NCI-H82 treated with DMSO at 0.1 percent for 48 hours (cell line): Measurements from ENCODE around the gene RASA2.
"Not testable (repeated sequence)": the region's sequence is repeated elsewhere in the genome, so short reads cannot be mapped to it uniquely, and the experiment has no call there.

Experiments used
- DNase-seq: peaks from one replicate; lab custom pipeline; 2025; ENCODE audit not compliant: unreplicated experiment; lab: John Stamatoyannopoulos, UW

RASA2 gene

DNA sequence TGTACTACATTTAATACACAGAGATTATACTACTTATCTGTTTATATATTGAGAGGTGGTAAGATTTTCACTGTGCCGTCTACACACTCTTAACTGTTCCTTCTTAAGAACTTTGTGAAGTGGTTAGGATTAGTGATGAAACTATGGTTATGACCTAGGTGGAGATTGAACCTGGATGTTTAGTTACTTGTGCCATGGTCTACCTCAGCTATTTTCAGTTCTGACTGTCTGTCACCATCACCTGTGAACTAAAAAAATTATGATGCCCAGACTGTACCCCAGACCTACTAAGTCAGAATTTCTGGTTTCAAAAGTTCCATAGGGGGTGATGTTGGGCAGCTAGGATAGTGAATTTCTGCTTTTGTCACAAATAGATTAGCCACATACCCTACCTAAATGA is 6.4 kb downstream of the RASA2 start:
- no peak for DNase-seq

DNA sequence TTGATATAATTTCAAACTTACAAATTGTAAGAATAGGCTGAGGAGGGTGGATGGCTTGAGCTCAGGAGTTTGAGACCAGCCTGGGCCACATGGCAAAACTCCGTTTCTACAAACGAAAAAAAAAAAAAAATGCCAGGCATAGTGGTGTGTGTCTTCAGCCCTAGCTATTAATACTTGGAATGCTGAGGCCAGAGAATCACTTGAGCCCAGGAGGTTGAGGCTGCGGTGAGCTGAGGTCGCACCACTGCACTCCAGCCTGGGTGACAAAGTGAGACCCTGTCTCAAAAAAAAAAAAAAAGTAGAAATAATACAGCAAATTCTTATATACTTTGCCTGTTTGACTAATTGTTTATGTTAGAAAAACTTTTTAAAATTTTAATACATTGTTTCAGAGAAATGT is 10.8 kb downstream of the RASA2 start:
- DNase-seq = not testable (repeated sequence)

DNA sequence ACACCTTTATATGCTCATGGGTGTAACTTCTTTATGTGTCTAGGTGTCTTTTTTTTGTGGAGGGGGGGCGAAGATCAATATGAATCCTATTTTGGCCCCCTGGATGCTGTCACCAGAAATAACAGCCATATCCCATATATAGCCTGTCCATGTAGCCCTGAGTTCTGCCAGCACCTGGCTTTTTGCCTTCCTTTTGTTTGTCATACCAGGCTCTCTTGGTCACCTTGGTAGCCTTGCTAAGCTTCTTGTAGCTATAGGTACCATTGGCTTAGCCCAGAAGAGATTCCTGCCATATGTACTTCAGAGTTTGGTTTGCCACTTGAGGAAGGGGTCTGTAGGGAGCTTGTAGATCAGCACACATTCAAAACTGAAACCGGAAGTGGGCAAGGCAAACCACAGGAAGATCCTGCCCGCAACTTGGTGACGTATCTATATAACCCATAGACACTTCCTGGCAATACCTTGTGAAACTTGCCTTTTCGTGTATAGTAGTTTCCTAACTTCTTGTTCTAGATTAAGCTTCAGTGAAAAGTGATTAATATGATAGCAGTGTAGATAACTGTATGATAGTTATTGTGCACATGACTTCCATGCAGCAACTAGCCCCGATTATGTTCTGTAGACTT is 11.9 kb downstream of the RASA2 start:
- no peak for DNase-seq

DNA sequence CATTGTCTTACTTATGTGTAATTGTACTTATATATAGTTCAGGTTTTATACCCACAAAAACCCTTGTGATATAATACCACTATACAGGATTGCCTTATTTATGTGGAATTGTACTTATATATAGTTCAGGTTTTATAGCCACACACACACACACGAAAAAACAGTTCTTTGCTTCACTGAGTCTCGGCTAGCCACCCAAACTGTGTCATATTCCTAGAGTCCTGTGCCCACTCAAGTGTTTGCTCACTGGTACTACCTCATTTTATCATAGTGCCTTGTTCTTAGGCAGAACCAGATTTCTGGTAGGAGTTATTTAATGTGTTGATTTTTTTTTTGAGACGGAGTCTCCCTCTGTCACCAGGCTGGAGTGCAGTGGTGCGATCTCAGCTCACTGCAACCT is 12.5 kb downstream of the RASA2 start:
- DNase-seq = no peak

DNA sequence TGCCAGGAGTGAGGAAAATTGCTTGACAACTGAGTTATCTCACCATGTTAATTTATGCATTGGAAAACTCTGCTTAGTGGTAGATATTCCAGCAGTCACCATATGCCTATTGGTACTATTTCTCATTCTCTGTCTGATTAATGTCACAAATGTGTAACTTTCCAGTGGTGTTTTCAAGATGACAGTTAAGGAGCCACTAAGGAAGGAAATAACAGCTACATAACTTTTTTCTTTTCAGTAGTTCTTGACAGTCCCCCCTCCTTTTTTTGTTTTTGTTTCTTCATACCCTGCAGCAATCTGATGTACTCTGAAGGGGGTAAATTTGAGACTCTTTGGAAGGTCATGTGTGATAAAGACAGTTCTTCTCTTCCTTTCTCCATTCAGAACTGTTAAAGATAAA is 13.1 kb downstream of the RASA2 start:
- DNase-seq = no peak

DNA sequence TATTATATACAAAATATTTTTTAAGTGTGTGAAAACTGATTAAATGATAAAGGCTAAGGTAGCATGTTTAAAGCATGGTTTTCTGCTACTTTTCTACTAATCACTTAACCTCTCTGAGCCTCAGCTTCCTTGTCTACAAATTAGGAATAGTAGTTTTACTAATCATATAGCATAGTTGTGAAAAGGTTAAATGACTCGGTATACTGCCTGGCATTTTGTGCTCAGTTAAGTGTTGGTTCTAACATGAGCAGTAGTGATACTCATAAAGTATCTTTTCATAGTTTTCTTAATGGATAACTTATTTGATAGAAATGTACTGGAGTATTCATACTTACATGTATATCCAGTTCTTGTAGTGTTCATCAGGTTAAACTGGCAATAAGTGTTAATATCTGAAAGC is 13.6 kb downstream of the RASA2 start:
- DNase-seq = no peak

DNA sequence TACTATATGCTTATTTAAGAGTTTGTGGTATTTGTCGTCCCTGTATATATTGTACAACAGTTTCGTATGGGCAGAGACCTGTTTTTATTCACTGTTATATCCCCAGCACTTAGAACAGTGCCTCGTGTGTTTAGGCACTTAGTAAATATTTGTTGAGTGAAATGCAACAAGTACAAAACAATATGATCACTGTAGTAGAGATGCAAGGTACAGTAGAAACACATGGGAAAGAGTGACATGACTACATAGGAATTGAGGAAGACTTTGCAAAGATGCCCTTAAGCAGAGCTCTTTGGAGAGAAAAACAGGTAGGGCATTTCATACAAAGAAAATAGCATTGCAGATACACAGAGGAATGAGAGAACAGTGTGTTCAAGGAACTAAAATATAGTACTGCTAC is 18.3 kb downstream of the RASA2 start:
- DNase-seq = no peak

DNA sequence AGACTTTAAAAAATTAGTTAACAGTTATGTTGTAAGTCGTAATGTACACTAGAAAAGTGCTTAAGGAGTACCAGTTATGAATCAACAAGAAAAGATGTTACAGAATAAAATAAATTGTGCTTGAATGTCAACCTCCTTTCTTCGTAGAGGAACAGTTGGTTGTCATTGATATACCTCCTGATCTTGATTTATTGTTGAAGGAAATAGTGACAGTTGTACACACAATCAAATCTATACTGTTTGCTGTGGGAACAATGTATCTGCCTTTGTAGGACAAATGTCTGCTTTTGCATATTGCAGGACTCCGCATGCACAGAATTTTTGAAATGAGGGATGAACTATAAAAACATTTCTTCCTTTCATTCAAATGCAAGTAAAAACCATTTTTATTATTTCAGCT is 19.2 kb downstream of the RASA2 start:
- no peak for DNase-seq

DNA sequence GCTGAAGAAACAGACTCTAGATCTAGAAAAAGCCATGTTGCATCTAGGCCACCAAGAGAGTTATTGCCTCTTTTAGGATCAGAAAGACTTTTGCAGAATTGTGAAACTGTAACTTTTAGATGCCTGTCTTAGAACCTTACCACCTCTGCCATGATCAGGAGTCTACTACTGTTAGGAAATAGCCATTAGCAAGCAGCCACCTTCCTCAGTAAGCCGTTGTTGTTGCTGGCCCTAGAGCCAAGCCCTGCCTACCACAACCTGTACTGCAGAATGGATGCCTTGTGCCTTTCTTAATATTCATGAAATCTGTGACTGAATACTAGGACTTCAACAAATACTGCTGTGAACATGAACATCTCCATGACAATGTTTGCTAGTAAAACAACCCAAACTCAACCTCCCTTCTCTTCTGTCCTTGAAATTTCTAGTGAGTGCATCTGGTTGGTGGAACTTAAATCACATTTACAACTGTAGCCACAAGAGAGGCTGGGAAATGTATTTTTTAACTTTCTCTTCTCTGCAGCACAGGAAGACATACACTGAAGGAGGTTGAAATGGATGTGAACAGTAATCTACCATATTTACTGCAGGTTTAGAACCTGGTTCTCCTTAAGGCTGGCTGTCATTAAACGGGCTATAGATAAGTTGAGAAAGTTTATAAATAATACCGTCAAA is 20.7 kb downstream of the RASA2 start:
- no peak for DNase-seq

DNA sequence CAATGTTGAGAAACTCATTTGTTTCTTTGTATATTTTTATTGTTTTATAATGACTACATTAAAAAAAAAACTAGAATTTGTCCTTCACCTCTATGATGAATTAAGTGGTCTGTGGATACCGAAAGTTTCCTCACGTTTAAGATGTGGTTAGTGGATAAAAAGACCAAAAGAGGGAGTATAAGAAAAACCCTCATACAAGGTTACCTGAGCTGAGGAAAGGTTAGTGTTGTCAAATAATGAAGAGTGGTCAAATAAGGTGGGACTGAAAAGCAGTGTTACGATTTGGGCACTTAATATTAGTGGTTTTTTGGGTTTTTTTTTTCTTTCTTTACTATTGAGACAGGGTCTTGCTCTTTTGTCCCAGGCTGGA is 21.2 kb downstream of the RASA2 start:
- DNase-seq = no peak

DNA sequence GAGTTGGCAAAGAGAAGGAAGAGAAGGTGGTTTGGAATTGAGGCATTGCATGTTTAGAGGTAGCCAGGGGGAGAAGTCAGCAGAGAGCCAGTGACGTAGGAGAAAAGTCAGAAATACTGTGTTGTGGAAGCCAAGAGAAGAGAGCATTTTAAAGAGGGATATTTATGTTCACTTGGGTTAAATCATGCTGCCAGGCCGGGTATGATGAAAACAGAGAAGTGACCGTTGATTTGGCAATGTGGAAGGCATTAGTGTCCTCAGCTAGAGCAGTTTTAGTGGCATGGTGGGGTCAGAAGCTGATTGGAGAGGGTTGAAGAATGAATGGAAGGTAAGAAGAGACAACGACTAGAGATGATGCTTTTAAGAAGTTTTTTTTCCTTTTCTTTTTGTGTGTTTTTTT is 24.5 kb downstream of the RASA2 start:
- no peak for DNase-seq

DNA sequence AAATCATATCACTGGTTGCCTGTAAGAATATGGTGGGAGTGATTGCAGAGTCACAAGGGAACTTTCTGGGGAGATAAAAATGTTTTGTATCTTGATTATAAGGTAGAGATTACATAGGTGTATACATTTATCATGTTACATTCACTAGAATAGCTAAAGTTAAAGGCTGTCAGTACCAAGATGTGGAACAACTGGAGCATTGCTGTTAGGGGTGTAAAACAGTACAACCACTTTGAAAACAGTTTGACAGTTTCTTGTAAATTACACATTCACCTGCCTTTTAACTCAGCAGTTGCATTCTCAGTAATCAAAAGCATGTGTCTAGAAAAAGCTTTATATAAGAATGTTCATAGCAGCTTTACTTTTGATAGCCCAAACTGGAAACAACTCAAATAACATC is 27.6 kb downstream of the RASA2 start:
- DNase-seq = no peak

DNA sequence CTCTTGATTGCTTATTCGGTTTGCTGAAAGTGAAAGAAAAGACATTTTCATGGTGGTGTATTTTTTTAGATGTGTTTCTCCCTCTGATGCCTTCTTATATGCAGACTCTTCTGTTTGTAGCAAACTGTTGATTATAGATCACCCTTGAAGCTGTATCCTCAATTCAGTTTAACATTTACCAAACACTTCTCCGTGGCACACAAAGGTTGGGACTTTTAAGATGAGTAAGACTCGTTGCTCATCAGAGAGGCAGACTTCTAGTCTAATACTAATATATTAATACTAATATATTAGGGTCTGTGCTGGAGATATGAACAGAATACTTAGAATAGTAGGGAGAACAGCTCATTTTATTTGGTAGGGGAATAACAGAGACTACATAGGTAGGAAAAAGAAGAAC is 32.8 kb downstream of the RASA2 start:
- no peak for DNase-seq

DNA sequence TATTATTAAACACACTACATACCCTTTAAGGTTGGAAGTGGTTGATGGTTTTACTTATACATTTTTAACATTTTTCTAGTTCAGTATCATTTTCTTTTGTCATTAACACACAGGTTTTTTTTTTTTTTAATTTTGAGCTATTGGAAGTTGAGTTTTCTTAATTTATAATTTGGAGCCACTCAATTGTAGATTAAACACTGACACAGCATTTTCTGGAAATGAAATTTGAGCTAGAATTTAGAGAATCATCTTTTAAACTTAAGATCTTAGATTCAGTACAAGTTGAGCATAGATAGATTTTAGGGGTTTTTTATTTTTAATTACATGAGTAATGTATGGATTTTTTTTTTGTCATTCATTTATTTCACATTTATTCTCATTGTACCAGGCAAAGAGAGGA is 35.0 kb downstream of the RASA2 start:
- DNase-seq = no peak

DNA sequence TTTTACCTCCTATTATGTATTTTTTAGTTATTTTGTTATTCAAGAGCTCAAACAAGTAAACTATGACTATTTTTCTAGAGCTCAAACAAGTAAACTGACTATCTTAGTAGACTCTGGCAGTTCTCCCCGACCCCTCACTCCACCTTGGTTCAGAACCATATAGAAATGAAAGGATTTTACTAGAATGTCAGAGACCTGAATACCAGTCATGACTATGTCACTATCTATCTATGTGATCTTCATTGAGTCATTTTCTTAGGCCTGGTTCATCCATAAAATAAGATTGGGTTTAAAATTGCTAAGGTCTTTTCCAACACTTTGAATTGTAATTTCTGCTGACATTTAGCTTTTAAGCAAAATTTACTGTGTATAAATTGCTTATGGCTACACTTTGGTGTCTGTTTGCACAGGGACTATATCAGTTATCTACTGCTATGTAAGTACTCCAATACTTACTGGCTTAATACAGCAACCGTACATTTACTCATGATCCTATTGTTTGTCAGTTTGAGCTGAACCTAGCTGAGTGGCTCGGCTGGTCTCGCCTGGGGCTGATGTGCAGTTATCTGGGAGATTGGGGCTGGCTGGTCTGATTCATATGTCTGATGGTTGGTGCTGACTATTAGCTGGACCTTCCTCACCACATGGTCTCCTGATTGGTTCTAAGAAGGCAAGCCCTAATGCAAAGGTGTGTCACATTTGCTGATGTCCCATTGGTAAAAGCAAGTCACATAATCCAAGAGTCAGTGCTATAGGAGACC is 37.0 kb downstream of the RASA2 start:
- no peak for DNase-seq

DNA sequence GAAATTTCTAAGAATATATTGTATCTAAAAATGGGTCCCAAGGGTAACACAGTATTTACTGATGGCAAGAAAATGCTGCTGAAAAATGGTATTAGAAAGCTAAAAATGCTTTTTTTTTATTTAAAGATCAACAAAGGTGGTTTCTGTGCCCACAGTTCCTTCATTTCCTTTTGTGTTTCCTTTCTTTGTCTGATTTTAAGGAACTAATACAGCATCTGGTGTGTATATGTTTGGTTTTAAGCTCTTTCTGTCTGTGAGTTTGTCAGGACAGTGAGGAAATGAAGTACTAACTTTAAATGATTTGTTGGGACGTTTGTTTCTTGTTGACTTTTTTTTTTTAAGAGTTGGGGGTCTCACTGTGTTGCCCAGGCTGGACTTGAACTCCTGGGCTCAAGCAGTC is 38.2 kb downstream of the RASA2 start:
- no peak for DNase-seq

DNA sequence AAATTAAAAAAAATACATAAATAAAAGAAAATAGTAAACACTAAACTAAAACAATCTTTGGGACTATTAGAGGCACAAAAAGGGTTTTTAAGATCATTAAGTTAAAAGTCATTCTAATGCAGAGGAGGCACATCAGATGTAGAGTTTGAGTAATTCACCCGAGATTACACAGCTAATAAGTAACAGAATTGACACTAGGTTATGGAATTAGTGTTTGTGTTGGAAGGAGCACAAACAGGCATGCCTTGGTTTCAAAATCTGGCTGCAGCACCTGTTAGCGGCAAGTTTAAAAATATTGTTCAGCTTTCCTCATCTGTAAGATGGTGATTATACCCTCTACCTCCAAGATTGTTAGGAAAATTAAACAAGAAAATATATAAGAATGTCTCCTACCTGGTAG is 39.0 kb downstream of the RASA2 start:
- no peak for DNase-seq

DNA sequence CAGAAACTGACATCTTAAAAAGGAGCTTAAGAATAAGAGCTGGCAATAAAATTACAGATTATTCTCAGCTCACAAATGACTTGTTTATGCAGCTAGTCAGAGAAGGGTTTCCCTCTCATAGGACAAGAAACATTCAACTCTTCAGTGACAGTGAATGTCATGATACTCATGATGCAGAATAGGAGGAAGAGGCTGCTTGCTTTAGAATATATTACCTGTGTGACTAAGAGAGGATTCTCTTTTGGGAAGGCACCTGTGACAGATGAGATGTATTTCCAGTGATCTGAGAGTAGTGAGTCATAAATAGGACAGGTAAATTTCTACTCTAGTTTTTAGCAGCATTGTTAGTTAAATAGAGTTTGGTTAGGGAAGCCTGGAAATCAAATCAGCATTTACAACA is 39.9 kb downstream of the RASA2 start:
- no peak for DNase-seq

DNA sequence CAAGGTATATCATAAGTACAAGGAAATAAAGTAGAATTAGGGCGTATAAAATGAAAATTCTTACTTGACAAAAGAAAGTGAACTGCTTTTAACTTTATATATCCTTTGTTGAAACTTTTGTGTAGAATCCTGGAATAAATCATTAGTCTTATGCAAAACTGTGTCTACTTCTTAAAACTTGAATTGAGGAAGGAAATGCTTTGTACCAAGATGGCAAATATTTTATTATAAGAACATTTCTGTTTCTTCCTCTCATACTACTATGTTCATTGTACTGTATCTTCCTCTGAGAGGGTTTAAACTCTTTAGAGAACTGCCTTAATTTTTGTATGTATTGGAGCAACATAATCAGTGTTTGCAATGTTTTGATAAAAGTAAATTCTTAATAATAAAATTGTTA is 42.0 kb downstream of the RASA2 start:
- DNase-seq = no peak

DNA sequence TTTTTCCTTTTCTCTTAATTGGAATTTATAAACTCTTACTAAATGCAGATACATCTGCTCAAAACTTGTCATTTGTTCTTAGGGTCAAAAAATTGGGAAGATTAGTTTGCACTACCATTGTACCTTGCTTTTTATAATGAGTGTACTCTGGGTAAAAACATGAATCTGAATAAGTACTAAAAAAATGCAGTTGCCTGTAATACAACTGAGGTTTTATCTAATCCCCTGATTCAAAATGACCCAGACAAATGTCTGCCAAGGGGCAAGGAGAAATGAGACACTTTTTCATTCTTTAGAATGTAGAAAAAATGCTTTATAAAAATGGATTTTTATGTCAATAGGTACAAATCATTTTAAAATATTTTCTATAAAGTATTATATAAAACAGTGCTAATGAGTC is 42.4 kb downstream of the RASA2 start:
- DNase-seq = no peak

DNA sequence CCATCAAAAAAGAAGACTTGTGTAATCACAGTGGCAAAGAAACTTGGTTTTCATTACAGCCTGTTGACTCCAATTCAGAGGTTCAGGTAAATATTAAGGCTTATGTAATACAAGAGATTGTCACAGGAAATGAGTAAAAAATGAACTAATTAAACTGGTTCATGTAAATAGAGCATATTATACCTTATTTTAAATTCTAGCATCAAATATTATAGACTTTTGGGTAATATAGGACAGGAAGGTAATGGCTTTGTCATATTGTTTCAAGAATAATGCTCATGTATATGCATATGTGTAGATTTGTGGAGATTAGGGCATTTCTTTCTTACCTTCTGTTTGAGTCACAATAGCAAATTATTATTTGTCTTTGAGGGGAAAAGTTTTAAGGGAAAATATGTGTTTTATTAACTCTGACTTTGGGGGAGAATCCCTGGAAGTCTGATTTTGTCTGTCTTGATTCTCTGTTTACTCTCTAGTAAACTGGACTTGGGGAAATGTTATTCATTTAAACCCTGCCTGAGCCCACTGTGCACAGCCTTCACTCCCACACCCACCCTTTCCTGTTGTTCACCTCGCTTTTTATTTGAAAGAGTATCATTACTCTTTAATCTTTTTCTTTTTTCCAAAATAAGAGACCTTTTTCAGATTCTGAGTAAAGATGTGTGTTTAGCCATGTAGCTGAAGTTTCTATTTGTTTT is 43.0 kb downstream of the RASA2 start:
- DNase-seq = no peak

DNA sequence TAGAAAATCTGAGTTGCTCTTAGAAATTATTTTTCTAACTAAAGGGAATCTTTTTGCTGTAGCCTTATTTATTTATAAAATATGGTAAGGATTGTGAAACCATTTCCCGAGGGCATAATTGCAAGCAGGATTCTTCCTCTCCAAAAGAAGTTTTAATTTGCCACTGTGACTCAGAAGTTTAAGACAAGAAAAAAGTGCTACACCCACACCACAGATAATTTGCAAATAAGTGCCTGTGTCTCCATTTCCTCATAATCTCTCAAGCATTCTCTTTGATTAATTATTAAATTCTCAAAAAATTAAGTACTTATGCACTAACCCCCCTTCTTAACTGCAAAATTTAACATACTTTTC is 43.6 kb downstream of the RASA2 start:
- no peak for DNase-seq
